Activated CD8-positive, alpha-beta T cell treated with anti-CD3 and anti-CD28 coated beads for 36 hours (primary cell): ENCODE results near the gene SLC35B2. TPM values are rescaled to one million over a fixed set of nuclear protein-coding genes. Genes with fewer than 3 reads are reported as not detected.
"Not testable (repeated sequence)": the region's sequence is repeated elsewhere in the genome, so short reads cannot be mapped to it uniquely, and the experiment has no call there.

Experiments used
- ATAC-seq: fragments of 200-7000 bp; cut with Tn5 transposase; one replicate; pipeline ENCODE4 v1.10.0; 2021; ENCODE audit warnings: mild to moderate bottlenecking, moderate library complexity
- CTCF ChIA-PET: fragments of 350-600 bp; sonication (Branson Sonifier 250); formaldehyde crosslinking; loops from one replicate; lab custom pipeline; 2021; ENCODE audit warnings: antibody characterized with exemption; lab: Charles Lee
- POLR2A ChIA-PET: fragments of 350-600 bp; sonication (Branson Sonifier 250); formaldehyde crosslinking; loops from one replicate; lab custom pipeline; 2021; ENCODE audit warnings: antibody characterized with exemption; lab: Charles Lee
- DNase-seq: peaks from one replicate; pipeline ENCODE4 v3.0.0-alpha.2; 2020
- H3K27ac Mint-ChIP-seq: one replicate; pipeline ENCODE4 v1.8.0; 2021; ENCODE audit warnings: mild to moderate bottlenecking, mixed read lengths
- H3K27me3 Mint-ChIP-seq: one replicate; pipeline ENCODE4 v1.8.0; 2021; ENCODE audit warnings: mixed read lengths
- H3K36me3 Mint-ChIP-seq: one replicate; pipeline ENCODE4 v1.8.0; 2021; ENCODE audit warnings: low read depth, mixed read lengths
- H3K4me1 Mint-ChIP-seq: one replicate; pipeline ENCODE4 v1.8.0; 2021; ENCODE audit warnings: low read depth, mixed read lengths
- H3K4me3 Mint-ChIP-seq: one replicate; pipeline ENCODE4 v1.8.0; 2021; ENCODE audit warnings: mild to moderate bottlenecking, moderate library complexity, mixed read lengths
- H3K9me3 Mint-ChIP-seq: one replicate; pipeline ENCODE4 v1.8.0; 2021; ENCODE audit warnings: mixed read lengths
- CTCF ChIP-seq: fragments of 200-600 bp; IDR thresholded peaks from one replicate; pipeline ENCODE4 v1.8.0; 2022; ENCODE audit warnings: antibody characterized with exemption, mild to moderate bottlenecking
- intact Hi-C: fragments of 100-400 bp; cut with micrococcal nuclease; formaldehyde crosslinking; loops from one replicate; pipeline ENCODE4 v1.10.0; 2022
- total RNA-seq, 2 experiments: library from RNA; stranded (reverse); gene quantifications; one replicate each; pipeline ENCODE4 v1.2.3, GENCODE V29; 2021

The SLC35B2 gene
- total RNA-seq, 2 experiments from 2014 or later, result 15.4 to 16.7 TPM

- no peak for DNase-seq
- Mint-ChIP-seq H3K4me1 (peaks cover 17% of the 10 kb centered on the region), H3K4me3 (no peak overlapping the region), H3K9me3 (no peaks in the 10 kb centered on the region), H3K27ac (no peak overlapping the region), H3K36me3 (peaks cover 43% of the 10 kb centered on the region), H3K27me3 (no peaks in the 10 kb centered on the region)
- TF ChIP-seq CTCF, result no peak
- intact Hi-C loops, result loop anchor here (10.0 kb wide), 1 partner anchor 129 kb away; no protein-coding TSS in a partner anchor
- CTCF ChIA-PET, result interaction anchor here (0.6 to 5.5 kb wide), 9 partner anchors 9 to 136 kb away, joined by 3 to 52 read pairs (median 7); partner anchors contain the start of genes HSP90AB1 and SLC29A1
- ATAC-seq, result no peak
- POLR2A ChIA-PET, result interaction anchor here (1.0 to 7.6 kb wide), 4 partner anchors 9 to 18 kb away, joined by 5 to 64 read pairs (median 30); partner anchors contain the start of genes HSP90AB1 and SLC29A1
These were observed 23.7 kb downstream of the SLC35B2 start for GRCh38 chr6:44233567-44234100.

- Mint-ChIP-seq H3K4me3 (no peak overlapping the region), H3K36me3 (peaks cover 43% of the 10 kb centered on the region), H3K27ac (no peak overlapping the region)
These were observed 24.4 kb downstream of the SLC35B2 start for GRCh38 chr6:44232676-44233566.

DNA sequence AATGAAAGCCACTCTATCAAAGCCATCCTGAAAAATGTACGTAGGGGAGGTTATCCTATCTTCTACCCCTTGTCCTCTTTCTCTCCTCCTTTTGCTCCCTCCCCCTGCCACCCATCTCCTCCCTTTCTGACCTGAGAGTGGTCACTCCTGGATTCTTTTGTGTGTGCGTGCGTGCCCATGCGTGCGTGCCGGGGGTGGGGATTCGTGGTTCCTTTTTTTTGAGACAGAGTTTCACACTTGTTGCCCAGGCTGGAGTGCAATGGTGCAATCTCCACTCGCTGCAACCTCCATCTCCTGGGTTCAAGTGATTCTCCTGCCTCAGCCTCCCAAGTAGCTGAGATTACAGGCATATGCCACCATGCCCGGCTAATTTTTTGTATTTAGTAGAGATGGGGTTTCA lies 25.9 kb downstream of the SLC35B2 start:
- DNase-seq, H3K9me3 Mint-ChIP-seq, H3K27me3 Mint-ChIP-seq, CTCF ChIA-PET, H3K27ac Mint-ChIP-seq, H3K4me1 Mint-ChIP-seq, H3K4me3 Mint-ChIP-seq, ATAC-seq: not testable (repeated sequence)
- intact Hi-C loops, result loop anchor here (10.0 kb wide), 1 partner anchor 127 kb away; no protein-coding TSS in a partner anchor
- peaks cover 48% of the 10 kb centered on the region for H3K36me3 Mint-ChIP-seq
- POLR2A ChIA-PET, result interaction anchor here (7.6 kb wide), 1 partner anchor 16 kb away, joined by 64 read pairs; the partner anchor contains the start of gene HSP90AB1

More at GRCh38 chr6:44232676-44233566, 24.4 kb downstream of the SLC35B2 start:
- CTCF ChIA-PET, result interaction anchor here (2.1 to 5.5 kb wide), 3 partner anchors 8 to 136 kb away, joined by 10 to 52 read pairs (median 38); partner anchors contain the start of genes HSP90AB1 and SLC29A1
- TF ChIP-seq CTCF, result no peak
- Mint-ChIP-seq H3K27me3 (no peaks in the 10 kb centered on the region), H3K4me1 (peaks cover 10% of the 10 kb centered on the region), H3K9me3 (no peaks in the 10 kb centered on the region)
- POLR2A ChIA-PET, result interaction anchor here (0.9 to 7.6 kb wide), 4 partner anchors 10 to 60 kb away, joined by 3 to 64 read pairs (median 30); partner anchors contain the start of genes HSP90AB1 and SLC29A1
- intact Hi-C loops, result loop anchor here (10.0 kb wide), 1 partner anchor 128 kb away; no protein-coding TSS in a partner anchor
- no peak for ATAC-seq
- DNase-seq, result no peak

GRCh38 chr6:44230034-44230675 lies 27.2 kb downstream of the SLC35B2 start:
- Mint-ChIP-seq H3K4me1 (peaks cover 9% of the 10 kb centered on the region), H3K36me3 (peaks cover 52% of the 10 kb centered on the region), H3K27me3 (no peaks in the 10 kb centered on the region), H3K9me3 (no peaks in the 10 kb centered on the region), H3K4me3 (no peak overlapping the region), H3K27ac (no peak overlapping the region)
- ChIA-PET CTCF (interaction anchor here (0.8 to 1.7 kb wide), 2 partner anchors 57 to 109 kb away, joined by 3 to 9 read pairs; no protein-coding TSS in a partner anchor), POLR2A (interaction anchor here (1.2 to 7.6 kb wide), 4 partner anchors 17 to 101 kb away, joined by 3 to 64 read pairs (median 6); partner anchors contain the start of genes HSP90AB1 and SLC35B2)
- TF ChIP-seq CTCF, result no peak
- DNase-seq (no peak), ATAC-seq (no peak)
- intact Hi-C loops, result loop anchor here (10.0 kb wide), 1 partner anchor 125 kb away; no protein-coding TSS in a partner anchor
